Epithelial cell of proximal tubule (primary cell): ENCODE data around the gene SMIM36. TPM values are rescaled to one million over a fixed set of nuclear protein-coding genes. Genes with fewer than 3 reads are reported as not detected.

Source experiments
- DNase-seq: peaks from one replicate; pipeline ENCODE4 v3.0.0-alpha.2; 2011; ENCODE audit warnings: low read depth
- H3K4me3 ChIP-seq: 2 replicates; pipeline ENCODE4 v1.5.1; 2011; ENCODE audit warnings: low read depth, mild to moderate bottlenecking, low read length
- CTCF ChIP-seq: conservative IDR thresholded peaks from 2 replicates; pipeline ENCODE4 v1.5.1; 2012; ENCODE audit warnings: low read depth, mild to moderate bottlenecking, low read length
- total RNA-seq: library from RNA; depleted of rRNA; stranded (reverse); fragments of >200 nt; gene quantifications from 2 replicates; pipeline ENCODE4 v1.2.3, GENCODE V29; 2015

The SMIM36 gene
- total RNA-seq, 1 donor from 2014 or later = not detected

DNA sequence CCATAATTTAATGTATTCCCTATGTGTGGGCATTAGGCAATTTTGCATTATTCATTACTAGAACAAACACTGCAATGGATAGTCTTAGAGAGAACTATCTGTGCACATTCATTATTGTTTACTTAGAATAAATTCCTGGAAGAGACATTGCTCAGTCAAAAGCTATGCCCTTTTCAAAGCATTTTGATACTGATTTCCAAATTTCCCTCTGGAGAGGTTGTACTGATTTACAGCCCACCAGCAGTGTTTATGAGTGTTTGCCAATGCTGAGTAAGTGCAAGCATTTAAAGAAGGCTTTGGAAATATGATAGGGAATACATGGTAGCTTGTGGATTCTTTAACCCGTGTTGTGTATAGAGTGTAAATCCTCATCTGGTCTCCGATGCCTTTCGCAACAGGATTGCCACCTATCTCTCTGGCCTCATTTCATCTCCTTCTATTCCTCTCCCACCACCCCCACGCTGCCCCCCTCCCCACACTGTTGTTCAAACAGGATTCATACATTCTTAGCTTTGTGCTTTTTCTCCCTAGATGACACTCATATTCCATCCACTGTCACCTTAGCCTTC lies 56.3 kb downstream of the SMIM36 start:
- H3K4me3 ChIP-seq = no peak overlapping the region
- DNase-seq = no peak
- no peak for TF ChIP-seq CTCF

DNA sequence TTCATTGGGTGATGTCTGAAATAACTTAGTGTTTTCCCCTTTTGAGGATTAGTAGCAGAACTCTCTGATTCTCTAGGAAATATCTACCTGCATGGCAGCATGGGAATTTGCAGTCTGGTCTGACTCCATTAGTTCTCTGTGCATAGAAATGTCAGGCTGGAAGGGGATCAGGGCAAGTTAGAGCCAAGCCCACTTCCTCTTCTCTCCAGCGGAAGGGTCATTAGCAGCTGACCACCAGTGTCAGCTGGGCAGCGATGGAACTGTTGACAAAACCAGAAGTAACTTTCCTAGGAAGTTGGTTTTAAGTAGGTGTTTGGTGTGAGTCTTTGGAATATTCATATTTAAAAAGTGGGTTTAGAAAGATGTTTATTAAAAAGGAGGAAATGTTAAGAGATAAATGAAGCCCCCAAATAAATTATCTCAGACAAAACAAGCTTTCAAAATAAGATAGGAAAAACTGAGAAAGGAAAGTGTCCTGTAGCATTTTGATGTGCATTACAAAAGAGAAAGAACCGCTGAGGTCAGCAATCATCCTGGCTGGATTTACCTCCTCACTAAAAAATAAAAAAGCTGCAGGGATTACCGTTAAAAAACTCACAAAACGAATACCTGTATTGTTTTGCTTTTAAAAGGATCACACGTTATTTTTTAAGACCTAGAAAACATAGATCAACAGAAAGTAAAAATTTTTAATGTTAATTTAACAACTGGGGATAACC lies 57.3 kb downstream of the SMIM36 start:
- DNase-seq = no peak
- no peak for TF ChIP-seq CTCF
- no peak overlapping the region for H3K4me3 ChIP-seq

GRCh38 chr17:55452139-55452790 lies 59.0 kb downstream of the SMIM36 start:
- no peak for DNase-seq
- no peak for TF ChIP-seq CTCF
- no peak overlapping the region for H3K4me3 ChIP-seq

DNA sequence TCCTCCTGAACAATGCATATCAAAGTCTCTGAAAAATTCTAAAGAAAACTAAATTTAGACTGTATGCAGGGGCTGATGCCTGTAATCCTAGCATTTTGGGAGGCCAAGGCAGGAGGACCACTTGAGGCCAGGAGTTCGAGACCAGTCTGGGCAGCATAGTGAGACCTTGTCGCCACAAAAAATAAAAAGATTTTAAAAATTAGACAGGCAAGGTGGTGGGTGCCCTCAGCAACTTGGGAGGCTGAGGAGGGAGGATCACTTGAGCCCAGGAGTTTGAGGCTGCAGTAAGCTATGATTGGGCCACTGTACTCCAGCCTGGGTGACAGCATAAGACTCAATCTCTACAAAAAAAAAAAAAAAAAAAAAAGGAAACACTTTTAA lies 59.5 kb downstream of the SMIM36 start:
- TF ChIP-seq CTCF = no peak
- no peak overlapping the region for H3K4me3 ChIP-seq
- no peak for DNase-seq

DNA sequence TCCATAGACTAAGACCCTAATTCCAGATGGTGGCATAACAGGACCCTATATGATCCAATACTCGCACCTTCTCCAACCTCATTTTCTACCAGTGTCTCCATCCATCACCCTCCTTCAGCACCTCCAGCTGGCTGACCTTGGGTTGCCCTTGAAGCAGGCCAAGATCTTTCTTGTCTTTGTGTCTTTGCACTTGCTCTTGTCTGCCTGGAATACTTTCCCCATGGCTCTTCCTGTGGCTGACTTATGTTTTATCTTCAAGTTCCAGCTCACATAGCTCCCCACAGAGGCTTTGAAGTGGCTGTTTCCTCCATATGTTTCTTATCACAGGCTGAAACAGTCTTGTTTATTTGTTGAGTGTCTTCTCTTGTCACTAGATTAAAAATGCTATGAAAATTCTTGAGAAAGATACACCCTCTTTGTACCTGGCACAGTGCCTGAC lies 60.0 kb downstream of the SMIM36 start:
- no peak overlapping the region for H3K4me3 ChIP-seq
- no peak for TF ChIP-seq CTCF
- DNase-seq = no peak

DNA sequence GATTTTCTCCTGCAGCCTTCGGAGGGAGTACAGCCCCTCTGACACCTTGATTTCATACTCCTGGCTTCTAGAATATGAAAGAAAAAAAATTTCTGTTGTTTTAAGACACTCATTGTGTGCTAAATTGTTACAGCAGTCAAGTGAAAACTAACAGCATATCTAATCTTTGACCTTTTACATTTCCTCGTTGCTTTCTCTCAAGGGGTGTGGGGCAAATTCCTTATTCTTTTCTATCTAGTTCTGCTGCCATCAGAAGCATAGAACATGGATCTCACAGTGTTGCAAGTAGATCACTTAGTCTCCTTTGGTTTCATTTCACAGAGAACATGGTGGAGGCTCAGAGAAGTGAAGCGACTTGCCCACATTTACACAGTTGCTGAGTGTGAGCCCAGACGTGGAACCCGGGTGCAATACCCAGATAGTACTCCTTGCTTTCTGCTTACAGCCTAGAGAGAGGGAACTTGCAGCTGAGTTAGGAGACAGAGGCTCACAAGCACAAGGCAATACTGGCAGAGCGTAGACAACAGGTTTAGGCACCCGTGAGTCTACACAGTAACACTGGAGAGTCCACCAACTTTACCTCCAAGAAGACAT lies 60.9 kb downstream of the SMIM36 start:
- no peak for TF ChIP-seq CTCF
- no peak overlapping the region for H3K4me3 ChIP-seq

More for the DNA sequence above, 60.9 kb downstream of the SMIM36 start:
- DNase-seq = no peak
